Muscle of back (tissue), 11 donors: ENCODE results near the gene ZSCAN12. TPM values are rescaled to one million over a fixed set of nuclear protein-coding genes. Genes with fewer than 3 reads are reported as not detected.

Source experiments
- DNase-seq, 3 donors: peaks; one replicate each; pipeline versions ENCODE4 v3.0.0 to v3.0.0-alpha.2; 2013
- polyA plus RNA-seq, 10 donors: library from polyadenylated mRNA; unstranded; fragments of 120-200 nt; gene quantifications; one replicate each; pipeline ENCODE4 v1.2.1, GENCODE V29; 2013; ENCODE audit not compliant: insufficient read length in 10 of 10

Gene ZSCAN12
- polyA plus RNA-seq, 10 donors, result 4.2 to 7.4 (median 6.2) TPM

- DNase-seq, result peak in 1 of 3 donors; percentile 4
These were observed 44.6 kb downstream of the ZSCAN12 start for GRCh38 chr6:28354688-28355554.

DNA sequence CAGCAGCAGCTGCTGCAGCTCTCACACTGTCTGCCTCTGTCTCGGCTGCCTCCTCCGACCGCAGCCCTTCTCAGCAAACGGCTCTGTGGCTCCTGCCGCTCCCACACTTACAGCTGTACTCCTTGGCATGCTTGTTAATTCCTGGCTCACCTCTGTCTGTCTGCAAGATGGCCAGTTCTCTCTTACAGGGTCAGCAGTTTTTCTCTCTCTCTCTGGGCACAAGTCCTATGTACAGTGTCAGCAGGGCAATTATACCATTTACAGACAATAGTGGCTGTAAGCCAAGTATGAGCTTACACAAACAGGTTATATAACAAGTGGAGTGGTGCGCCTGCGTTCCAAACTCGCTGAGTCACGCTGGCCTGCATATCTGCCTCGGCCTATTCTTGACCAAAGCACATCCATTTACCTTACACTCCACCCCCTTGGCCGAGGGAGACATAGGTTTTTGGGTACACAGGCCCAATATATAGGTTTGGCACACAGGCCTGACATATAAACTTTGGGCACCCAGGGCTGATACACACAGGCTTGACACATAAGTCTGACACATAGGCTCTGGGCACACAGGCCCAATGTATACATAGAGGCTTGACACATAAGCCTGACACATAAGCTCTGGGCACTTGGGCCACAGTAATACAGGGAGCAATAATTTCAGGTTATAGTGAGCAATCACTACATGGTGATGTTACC lies 45.4 kb downstream of the ZSCAN12 start:
- no peak for DNase-seq

DNA sequence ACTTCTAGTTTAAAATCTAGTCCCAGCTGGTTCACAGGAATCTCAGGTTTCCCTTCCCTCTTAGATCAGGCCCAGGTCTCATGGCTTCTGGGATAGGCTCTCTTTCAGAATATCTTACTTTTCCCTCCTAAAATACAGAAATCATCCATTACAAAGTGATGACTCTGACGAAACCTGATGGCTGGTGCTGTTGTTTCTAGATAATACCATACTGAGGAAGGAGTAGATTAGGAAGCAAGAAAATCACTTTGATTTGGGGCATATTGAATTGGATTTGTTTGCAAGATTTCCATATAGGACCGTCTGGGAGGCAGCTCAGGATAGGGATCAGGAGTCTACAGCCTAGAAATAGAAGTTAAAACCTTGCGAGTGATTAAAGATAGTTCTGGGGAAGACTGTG lies 46.2 kb downstream of the ZSCAN12 start:
- DNase-seq, result no peak

DNA sequence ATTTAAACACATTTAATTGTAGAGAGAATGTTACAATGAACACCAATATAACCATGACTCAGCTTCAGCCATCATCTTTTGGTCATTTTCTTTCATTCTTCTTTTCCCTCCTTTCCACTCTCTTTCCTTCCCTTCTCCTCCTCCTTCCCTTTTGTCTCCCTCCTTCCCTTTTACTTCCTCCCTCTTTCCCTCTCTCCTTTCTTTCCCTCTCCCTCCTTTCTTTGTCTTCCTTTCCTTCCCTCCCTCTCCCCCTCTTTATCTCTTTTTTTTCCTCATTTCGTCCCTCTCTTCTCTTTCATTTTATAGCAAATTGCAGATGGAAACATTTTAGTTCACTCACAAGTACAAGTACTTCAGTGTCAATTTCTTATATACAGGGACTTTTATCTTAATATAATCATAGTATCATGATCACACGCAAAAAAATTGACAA lies 48.0 kb downstream of the ZSCAN12 start:
- no peak for DNase-seq

- no peak for DNase-seq
These were observed 48.5 kb downstream of the ZSCAN12 start for GRCh38 chr6:28351087-28351486.

GRCh38 chr6:28349892-28350737 lies 49.4 kb downstream of the ZSCAN12 start, which contains the start of gene ZKSCAN3:
TSS of gene ZKSCAN3 (plus strand) at chr6:28349947. CDS start at chr6:28359587, 9,640 bp downstream.
- peak; percentile 74 to 93 (median 84) for DNase-seq

DNA sequence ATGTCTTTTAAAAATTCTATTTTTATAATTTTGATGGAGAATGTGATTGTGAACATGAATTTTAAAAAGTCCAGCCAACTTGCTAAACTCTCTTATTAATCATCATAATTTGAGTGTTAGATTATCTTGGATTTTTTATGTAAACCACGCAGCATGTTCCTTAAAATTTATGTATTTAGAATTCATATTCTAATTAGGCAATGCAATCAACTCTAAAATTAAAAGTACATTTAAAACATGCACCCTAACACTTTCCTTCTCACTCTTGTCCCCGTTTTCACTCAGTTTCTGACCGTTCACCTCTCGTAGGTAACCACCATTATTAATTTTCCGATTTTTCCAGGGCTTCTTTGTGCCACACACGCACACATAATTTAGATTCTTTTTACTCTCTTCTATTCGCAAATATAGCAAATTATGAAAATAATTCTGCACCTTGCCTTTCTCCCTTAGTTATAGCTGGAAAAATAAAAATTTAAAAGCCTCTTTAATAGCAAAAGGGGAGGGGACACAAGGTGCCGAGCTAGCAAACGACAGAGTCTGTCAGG lies 50.1 kb downstream of the ZSCAN12 start:
- no peak for DNase-seq

GRCh38 chr6:28347119-28347518 lies 52.4 kb downstream of the ZSCAN12 start:
- no peak for DNase-seq

DNA sequence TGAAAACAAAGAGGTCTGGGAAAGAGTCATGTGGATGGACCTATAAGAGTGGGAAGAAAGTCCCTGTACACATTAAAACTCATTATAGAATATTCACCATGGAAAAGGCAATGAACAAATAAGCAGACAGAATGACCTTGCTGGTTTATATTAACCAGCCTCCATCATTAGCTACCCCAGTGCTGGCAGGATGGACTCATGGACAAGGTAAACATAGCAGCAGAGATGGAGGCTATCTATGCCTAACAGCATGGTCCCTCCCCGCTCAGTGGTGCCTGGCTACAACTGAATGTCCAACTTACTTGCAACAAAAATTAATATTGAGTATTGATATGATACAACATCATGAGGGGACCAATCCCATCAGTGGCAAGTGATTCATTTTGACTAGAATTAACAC lies 54.3 kb downstream of the ZSCAN12 start:
- no peak for DNase-seq

DNA sequence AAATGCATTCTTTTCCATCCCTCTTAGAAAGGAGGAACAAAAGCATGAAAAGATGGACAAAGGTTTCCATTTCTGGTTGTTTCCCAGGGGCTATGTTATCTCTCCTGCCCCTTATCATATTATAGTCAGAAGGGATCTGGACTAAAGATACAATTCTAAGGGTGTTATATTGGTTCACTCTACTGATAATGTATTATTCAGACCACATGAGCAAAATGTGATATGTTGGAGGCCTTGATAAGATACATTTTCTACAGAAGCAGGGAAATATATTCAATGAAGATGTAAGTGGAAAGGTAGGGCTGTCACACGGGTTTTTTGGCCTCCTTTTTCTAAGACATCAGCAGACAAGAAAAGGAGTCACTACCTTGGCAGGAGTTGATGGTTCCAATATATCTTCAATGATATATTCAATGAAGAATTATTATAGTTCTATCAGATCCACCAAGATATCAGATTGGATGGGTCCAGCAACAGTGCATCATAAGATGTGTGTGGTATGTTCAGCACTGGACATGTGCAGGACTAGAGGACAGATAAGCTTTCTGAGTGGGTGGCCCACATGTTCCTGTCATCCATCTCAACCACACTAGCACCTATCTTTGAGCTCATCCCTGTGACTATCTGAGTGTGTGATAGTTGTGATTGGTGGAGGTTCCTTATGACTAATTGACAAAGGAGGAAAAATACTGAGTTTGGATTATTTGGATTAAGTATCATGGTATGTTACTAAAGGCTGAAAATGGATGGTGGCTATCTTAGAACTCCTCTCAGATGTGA lies 55.5 kb downstream of the ZSCAN12 start:
- DNase-seq, result no peak

- no peak for DNase-seq
These were observed 59.0 kb downstream of the ZSCAN12 start for GRCh38 chr6:28340310-28341095.

GRCh38 chr6:28337121-28337520 lies 62.4 kb downstream of the ZSCAN12 start:
- DNase-seq, result no peak

DNA sequence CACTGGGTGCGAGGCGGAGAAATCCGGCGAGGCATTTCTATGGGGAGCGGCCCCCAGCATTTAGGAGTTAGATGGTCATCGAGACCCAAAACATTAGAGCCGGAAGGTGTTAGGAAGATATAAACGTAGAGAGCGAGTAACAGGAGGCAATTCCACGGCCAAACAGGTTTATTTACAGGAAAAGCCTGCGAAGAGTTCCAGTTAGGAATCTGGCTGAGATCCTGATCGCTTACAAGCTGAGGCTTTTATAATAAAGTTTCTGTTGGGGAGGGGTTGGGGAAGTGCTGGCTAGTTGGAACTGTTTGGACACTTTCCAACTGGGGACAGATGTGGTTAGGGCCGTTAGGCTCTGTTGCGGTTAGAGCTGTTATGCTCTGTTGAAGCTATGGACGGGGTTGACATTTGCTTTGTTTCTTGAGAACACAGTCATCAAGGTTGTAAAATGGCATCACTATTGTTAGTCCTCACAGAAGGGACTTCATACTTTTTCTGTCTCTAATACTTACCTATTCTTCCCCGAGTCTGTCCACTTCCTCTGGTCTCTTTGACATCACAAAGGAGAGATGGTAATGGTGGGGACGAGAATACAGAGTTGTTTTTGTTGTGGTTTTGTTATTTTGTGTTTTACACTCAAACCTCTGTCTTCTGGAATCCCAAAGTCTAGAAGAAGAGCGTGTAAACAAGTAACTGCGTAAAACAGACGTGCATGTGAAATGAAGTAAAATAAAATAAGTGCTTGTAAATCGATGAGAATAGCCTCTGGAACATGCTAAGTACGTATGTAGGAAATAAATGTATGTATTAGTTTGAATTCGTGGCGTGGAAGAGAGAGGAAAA lies 63.0 kb downstream of the ZSCAN12 start:
- peak; percentile 71 to 91 (median 80) for DNase-seq

DNA sequence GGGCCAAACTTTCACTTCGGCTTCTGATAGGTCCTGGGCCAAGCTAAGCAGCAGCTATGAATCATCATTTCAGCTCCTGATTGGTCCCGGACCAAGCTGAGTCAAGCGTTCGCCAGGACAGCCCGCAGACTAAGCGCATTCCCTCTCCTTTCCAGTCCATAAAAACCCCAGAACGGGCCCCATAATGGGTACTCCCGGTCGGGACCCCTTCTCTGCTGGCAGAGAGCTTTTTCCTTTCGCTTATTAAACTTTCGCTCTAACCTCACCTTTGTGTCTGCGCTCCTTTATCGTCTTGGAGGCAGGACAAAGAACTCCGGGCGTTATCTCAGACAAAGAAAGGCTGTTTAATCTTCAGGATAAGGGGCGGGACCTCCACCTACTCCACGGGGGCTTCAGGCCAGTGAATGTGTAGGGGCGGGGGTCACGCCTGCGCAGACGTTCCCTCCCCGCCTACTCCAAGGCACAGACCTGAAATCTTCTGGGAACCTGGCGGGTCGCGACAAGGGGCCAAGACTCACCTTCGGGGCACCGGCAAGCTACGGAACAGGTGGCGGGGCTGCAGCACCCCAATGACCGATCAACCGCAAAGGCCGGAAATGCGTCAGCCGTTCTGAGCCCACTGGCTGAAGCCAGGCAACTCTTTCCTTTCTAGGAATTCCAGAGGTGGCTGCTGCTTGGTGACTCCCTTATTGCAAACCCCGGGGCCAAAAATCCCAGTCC lies 63.8 kb downstream of the ZSCAN12 start, which contains the start of gene ZSCAN31:
ZSCAN31 (minus strand) TSS at position 585 of the 720 bp plus-strand sequence. CDS start 6,465 bp downstream, outside the sequence.
- DNase-seq, result peak; percentile 96 to 98 (median 98)

- no peak for DNase-seq
These were observed 64.4 kb downstream of the ZSCAN12 start for GRCh38 chr6:28335040-28335563.

- no peak for DNase-seq
These were observed 65.1 kb downstream of the ZSCAN12 start for GRCh38 chr6:28334286-28335039.

- DNase-seq, result no peak
These were observed 65.9 kb downstream of the ZSCAN12 start for GRCh38 chr6:28333599-28334018.
